Fibroblast of pulmonary artery (primary cell): ENCODE measurements around the gene LIX1.

ENCODE experiments used
- DNase-seq: peaks from one replicate; pipeline ENCODE4 v3.0.0-alpha.2; 2010; ENCODE audit warnings: low read depth
- H3K4me3 ChIP-seq: replicated peaks from 2 replicates; pipeline ENCODE4 v1.5.1; 2011; ENCODE audit warnings: low read depth, mild to moderate bottlenecking, control low read depth, low read length, moderate library complexity
- TF ChIP-seq, protein P1 (sequence below): IDR thresholded peaks from 2 replicates; pipeline ENCODE4 v1.5.1; 2011; ENCODE audit warnings: mild to moderate bottlenecking, control low read depth, low read length, inconsistent platforms; ENCODE audit errors: missing control alignments

LIX1 gene

DNA sequence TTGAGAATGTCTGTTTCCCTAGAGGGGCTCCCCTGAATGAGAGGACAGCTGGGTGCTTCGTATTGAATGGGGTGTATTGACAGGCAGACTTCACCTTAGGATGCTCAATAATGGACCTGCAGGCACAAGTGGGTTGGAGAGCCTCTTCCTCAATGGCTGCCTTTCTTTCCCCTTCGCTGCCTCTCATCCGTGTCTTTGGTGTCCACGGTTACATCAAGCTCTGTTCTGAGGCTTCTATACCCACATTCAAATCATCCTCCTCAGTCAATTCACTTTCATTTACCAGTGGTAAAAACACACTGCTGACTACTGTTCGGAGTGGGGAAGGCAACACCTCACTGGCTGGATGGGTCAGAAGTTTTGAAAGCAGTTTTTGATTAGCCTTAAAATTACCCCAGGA is 20.6 kb downstream of the LIX1 start:
- DNase-seq, result no peak
- H3K4me3 ChIP-seq, result no peak overlapping the region
- TF ChIP-seq, protein P1, sequence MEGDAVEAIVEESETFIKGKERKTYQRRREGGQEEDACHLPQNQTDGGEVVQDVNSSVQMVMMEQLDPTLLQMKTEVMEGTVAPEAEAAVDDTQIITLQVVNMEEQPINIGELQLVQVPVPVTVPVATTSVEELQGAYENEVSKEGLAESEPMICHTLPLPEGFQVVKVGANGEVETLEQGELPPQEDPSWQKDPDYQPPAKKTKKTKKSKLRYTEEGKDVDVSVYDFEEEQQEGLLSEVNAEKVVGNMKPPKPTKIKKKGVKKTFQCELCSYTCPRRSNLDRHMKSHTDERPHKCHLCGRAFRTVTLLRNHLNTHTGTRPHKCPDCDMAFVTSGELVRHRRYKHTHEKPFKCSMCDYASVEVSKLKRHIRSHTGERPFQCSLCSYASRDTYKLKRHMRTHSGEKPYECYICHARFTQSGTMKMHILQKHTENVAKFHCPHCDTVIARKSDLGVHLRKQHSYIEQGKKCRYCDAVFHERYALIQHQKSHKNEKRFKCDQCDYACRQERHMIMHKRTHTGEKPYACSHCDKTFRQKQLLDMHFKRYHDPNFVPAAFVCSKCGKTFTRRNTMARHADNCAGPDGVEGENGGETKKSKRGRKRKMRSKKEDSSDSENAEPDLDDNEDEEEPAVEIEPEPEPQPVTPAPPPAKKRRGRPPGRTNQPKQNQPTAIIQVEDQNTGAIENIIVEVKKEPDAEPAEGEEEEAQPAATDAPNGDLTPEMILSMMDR, result no peak

- TF ChIP-seq, protein P1, result no peak
- H3K4me3 ChIP-seq, result no peak overlapping the region
- no peak for DNase-seq
Observed at GRCh38 chr5:97120195-97120594, 22.2 kb downstream of the LIX1 start.

GRCh38 chr5:97119007-97119390 is 23.4 kb downstream of the LIX1 start:
- TF ChIP-seq, protein P1, result no peak
- no peak overlapping the region for H3K4me3 ChIP-seq
- DNase-seq, result no peak

DNA sequence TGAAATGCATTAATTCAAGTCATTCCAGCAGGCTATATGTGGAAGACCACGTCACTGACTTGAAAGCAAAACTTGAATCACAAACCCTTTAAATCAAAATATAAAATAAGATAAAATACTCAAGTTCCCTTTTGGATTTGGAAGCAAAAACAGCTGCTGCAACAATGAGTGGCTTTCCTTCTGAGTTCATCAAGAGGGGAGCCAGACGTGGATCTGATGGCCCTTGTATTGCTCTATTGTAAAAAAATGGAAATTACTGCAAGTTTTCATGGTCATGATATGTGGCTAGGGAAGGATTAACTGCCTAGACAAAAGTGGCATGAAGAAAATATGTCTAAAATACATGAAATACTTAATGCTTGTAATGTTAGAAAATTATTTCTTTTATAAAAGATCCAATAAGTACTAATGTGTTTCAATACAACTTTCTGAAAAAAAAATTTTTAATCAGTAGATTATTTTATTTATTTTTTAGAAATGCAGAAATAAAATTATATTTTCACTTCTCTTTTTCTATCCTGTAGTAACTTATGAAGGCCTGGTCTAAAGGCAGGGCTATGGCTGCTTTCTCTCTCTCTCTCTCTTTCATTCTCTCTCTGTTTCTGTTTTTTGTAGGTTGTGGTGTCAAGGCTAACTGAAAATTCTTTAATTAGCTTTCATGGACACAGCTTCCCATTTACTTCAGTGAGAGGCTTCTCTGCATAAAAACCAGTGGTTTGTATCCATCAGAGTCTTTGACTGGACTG is 24.0 kb downstream of the LIX1 start:
- TF ChIP-seq, protein P1, result no peak
- DNase-seq, result no peak
- H3K4me3 ChIP-seq, result no peak overlapping the region

DNA sequence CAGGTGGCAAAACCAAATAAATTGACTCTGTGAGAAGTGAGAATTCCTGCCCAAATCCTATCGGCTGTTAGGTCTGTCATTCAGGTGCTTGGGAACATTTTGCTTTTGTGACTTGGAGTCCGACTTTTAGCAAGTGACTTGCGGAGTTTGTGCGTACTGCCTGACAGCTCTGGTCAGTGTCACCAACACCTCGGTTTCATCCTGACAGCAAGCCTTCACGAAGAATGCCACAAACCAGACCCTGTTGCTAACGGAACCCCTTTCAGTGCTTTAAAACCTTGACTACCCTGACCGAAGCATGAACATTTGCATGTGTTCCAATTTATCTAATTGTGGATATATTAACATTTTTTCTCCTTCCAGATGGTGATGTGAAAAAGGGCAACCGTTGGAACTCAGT is 26.5 kb downstream of the LIX1 start:
- no peak overlapping the region for H3K4me3 ChIP-seq
- TF ChIP-seq, protein P1, result no peak
- no peak for DNase-seq

DNA sequence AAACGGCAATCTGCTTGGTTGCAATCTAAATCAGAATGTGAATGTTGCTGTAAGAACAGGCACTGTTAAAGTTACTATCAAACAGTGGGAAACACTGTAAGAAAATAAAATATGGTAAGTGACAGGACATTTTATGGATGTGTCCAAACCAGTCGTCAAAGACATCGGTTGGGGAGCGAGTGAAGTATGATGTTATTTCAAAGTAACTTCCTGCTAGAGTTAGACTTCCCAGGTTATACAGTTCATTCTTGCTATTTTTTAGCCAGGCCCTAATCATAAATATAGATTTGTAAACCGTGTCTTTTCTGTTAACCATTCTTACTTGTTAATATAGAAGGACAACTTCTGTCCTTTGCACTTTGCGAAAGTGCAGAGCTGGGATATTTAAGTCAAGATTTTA is 30.2 kb downstream of the LIX1 start:
- TF ChIP-seq, protein P1, result no peak
- no peak for DNase-seq
- H3K4me3 ChIP-seq, result no peak overlapping the region

- no peak for DNase-seq
- H3K4me3 ChIP-seq, result no peak overlapping the region
- TF ChIP-seq, protein P1, result no peak
Observed at GRCh38 chr5:97111616-97112015, 30.8 kb downstream of the LIX1 start.
